Ascending aorta (tissue), 2 donors: ENCODE results near the gene PAM16. TPM values are rescaled to one million over a fixed set of nuclear protein-coding genes. Genes with fewer than 3 reads are reported as not detected.

Experiments
- DNase-seq, 2 donors: peaks; one replicate each; pipeline ENCODE4 v3.0.0-alpha.2; 2019; ENCODE audit warnings: low spot score in 2 of 2
- H3K27ac ChIP-seq, 2 donors: fragments of 200-600 bp; sonication (generic); one replicate each; pipeline ENCODE4 v1.5.1; 2016 to 2017; ENCODE audit warnings: mild to moderate bottlenecking in 1 of 2
- H3K27me3 ChIP-seq: fragments of 200-600 bp; sonication (generic); one replicate; pipeline ENCODE4 v1.5.1; 2017
- H3K36me3 ChIP-seq, 2 donors: fragments of 200-600 bp; sonication (generic); one replicate each; pipeline ENCODE4 v1.5.1; 2016
- H3K4me1 ChIP-seq, 2 donors: fragments of 200-600 bp; sonication (generic); one replicate each; pipeline ENCODE4 v1.5.1; 2016 to 2017; ENCODE audit warnings: mild to moderate bottlenecking in 1 of 2
- H3K4me3 ChIP-seq, 2 donors: fragments of 200-600 bp; sonication (generic); one replicate each; pipeline ENCODE4 v1.5.1; 2016 to 2017; ENCODE audit warnings: mild to moderate bottlenecking in 1 of 2
- H3K9me3 ChIP-seq, 2 donors: fragments of 200-600 bp; sonication (generic); one replicate each; pipeline ENCODE4 v1.5.1; 2016
- CTCF ChIP-seq, 3 experiments: fragments of 200-600 bp in 2 of 3; fragments of 450-650 bp in 1 of 3; sonication (generic) in 2 of 3; IDR thresholded peaks; one replicate each; pipeline ENCODE4 v1.5.1; 2016 to 2019; ENCODE audit warnings: antibody characterized with exemption in 3 of 3, mild to moderate bottlenecking in 1 of 3, moderate library complexity in 1 of 3
- intact Hi-C: fragments of 100-400 bp; cut with DNase I; formaldehyde crosslinking; loops from one replicate; pipeline ENCODE4 v1.15.1; 2023
- total RNA-seq: library from RNA; depleted of rRNA; stranded (reverse); fragments of >200 nt; gene quantifications from one replicate; pipeline ENCODE4 v1.1.0, GENCODE V29; 2016

PAM16 gene
- total RNA-seq, 1 donor from 2014 or later: 26.6 TPM

- TF ChIP-seq CTCF (IDR thresholded peaks at IDR 0.05): no peak
- Histone ChIP-seq H3K36me3 (no peaks in the 10 kb centered on the region), H3K27ac (peak within 1 kb of the TSS; percentile 94 to 99), H3K4me1 (peaks cover 22 to 57% of the 10 kb centered on the region in 2 donors), H3K9me3 (no peaks in the 10 kb centered on the region), H3K4me3 (peak within 1 kb of the TSS; percentile 64 to 81), H3K27me3 (no peaks in the 10 kb centered on the region)
- intact Hi-C loops: loop anchor here (1.0 kb wide), 2 partner anchors 17 to 20 kb away; partner anchors contain the start of gene PAM16
- DNase-seq: peak in 1 of 2 donors; percentile 91
These were observed 20.4 kb upstream of the PAM16 start, which contains the start of gene VASN for GRCh38 chr16:4371357-4372000. TSS of gene VASN (plus strand) at chr16:4371848. CDS start at chr16:4380878, 9,030 bp downstream.

- Histone ChIP-seq H3K27ac (peak overlapping the region; percentile 94 to 99), H3K4me3 (peak overlapping the region; percentile 64 to 81), H3K27me3 (no peaks in the 10 kb centered on the region), H3K4me1 (peaks cover 22 to 55% of the 10 kb centered on the region in 2 donors), H3K9me3 (no peaks in the 10 kb centered on the region), H3K36me3 (no peaks in the 10 kb centered on the region)
- intact Hi-C loops: loop anchor here (1.0 kb wide), 2 partner anchors 18 to 19 kb away; partner anchors contain the start of gene PAM16
- no peak for TF ChIP-seq CTCF (IDR thresholded peaks at IDR 0.05)
- peak; percentile 82 to 96 for DNase-seq
These were observed 19.6 kb upstream of the PAM16 start for GRCh38 chr16:4370570-4371356.

DNA sequence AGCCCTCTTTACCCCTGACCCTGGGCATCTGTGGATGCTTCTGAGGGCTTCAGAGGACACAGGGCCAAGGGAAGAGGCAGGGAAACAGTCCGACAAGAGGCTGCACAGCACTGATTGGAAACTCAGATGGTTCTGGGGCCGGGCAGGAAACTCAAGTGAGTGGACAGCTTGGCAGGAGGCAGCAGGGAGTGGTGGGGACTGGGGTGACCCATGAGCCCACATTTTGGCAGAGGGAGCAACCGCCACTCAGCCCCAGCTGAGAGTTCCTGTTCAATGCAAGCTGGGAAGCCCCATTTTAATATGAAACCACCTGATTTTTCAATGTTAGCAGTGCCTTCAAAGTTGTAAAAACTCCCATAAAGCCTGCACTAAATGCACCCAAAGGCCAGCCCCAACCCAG is 19.0 kb upstream of the PAM16 start:
- Histone ChIP-seq H3K4me1 (peaks cover 21 to 50% of the 10 kb centered on the region in 2 donors), H3K9me3 (no peaks in the 10 kb centered on the region), H3K36me3 (no peaks in the 10 kb centered on the region), H3K27ac (peak overlapping the region; percentile 94 to 99), H3K4me3 (peak overlapping the region in 1 of 2 donors; percentile 37), H3K27me3 (no peaks in the 10 kb centered on the region)
- no peak for DNase-seq
- TF ChIP-seq CTCF (IDR thresholded peaks at IDR 0.05): no peak
- intact Hi-C loops: no loop called here

- peak overlapping the region; percentile 94 to 99 for H3K27ac ChIP-seq
- DNase-seq: peak in 1 of 2 donors; percentile 90
These were observed 18.0 kb upstream of the PAM16 start for GRCh38 chr16:4369007-4369733.

More at GRCh38 chr16:4369007-4369733, 18.0 kb upstream of the PAM16 start:
- Histone ChIP-seq H3K4me1 (peaks cover 15 to 41% of the 10 kb centered on the region in 2 donors), H3K4me3 (no peak overlapping the region), H3K9me3 (no peaks in the 10 kb centered on the region), H3K36me3 (peaks cover 8 to 9% of the 10 kb centered on the region in 2 donors), H3K27me3 (no peaks in the 10 kb centered on the region)
- TF ChIP-seq CTCF (IDR thresholded peaks at IDR 0.05): no peak
- intact Hi-C loops: no loop called here
